GM03348 (cell line): ENCODE results near the gene C5orf58.

Source experiments
- DNase-seq: peaks from one replicate; pipeline ENCODE4 v3.0.0; 2012; ENCODE audit warnings: low spot score

C5orf58 gene

GRCh38 chr5:170256571-170256970 lies 23.8 kb downstream of the C5orf58 start:
- DNase-seq = no peak

- no peak for DNase-seq
These were observed 24.6 kb downstream of the C5orf58 start for GRCh38 chr5:170257370-170257769.

- no peak for DNase-seq
These were observed 28.8 kb downstream of the C5orf58 start for GRCh38 chr5:170261528-170262043.

- DNase-seq = no peak
These were observed 29.6 kb downstream of the C5orf58 start for GRCh38 chr5:170262061-170263045.

GRCh38 chr5:170263906-170264305 lies 31.1 kb downstream of the C5orf58 start:
- no peak for DNase-seq

- no peak for DNase-seq
These were observed 32.7 kb downstream of the C5orf58 start for GRCh38 chr5:170265522-170265921.

GRCh38 chr5:170266570-170267381 lies 34.0 kb downstream of the C5orf58 start:
- no peak for DNase-seq

- peak; percentile 88 for DNase-seq
These were observed 34.8 kb downstream of the C5orf58 start for GRCh38 chr5:170267431-170268152.

GRCh38 chr5:170268153-170268689 lies 35.4 kb downstream of the C5orf58 start:
- no peak for DNase-seq

GRCh38 chr5:170268884-170269283 lies 36.1 kb downstream of the C5orf58 start:
- DNase-seq = no peak

GRCh38 chr5:170269579-170269978 lies 36.8 kb downstream of the C5orf58 start:
- DNase-seq = no peak

GRCh38 chr5:170270293-170271069 lies 37.7 kb downstream of the C5orf58 start:
- DNase-seq = no peak

GRCh38 chr5:170273968-170274710 lies 41.4 kb downstream of the C5orf58 start:
- no peak for DNase-seq

GRCh38 chr5:170275376-170275994 lies 42.7 kb downstream of the C5orf58 start:
- DNase-seq = no peak

- no peak for DNase-seq
These were observed 43.4 kb downstream of the C5orf58 start for GRCh38 chr5:170276140-170276539.

- no peak for DNase-seq
These were observed 45.1 kb downstream of the C5orf58 start for GRCh38 chr5:170277867-170278281.

GRCh38 chr5:170278611-170279458 lies 46.0 kb downstream of the C5orf58 start:
- no peak for DNase-seq

GRCh38 chr5:170279459-170279817 lies 46.7 kb downstream of the C5orf58 start:
- DNase-seq = no peak

GRCh38 chr5:170280011-170280493 lies 47.3 kb downstream of the C5orf58 start:
- no peak for DNase-seq
